Heart left ventricle (tissue), 16 donors: ENCODE data around the gene RAB11A. TPM values are rescaled to one million over a fixed set of nuclear protein-coding genes. Genes with fewer than 3 reads are reported as not detected.

Experiments
- ATAC-seq, 4 donors: fragments of 200-7000 bp; cut with Tn5 transposase; one replicate each; pipeline ENCODE4 v1.9.1; 2020 to 2022; ENCODE audit warnings: moderate library complexity in 4 of 4, mild to moderate bottlenecking in 3 of 4, moderate number of reproducible peaks in 1 of 4
- DNase-seq, 5 donors: peaks; one replicate each; pipeline ENCODE4 v3.0.0-alpha.2; 2020
- H3K27ac ChIP-seq, 12 donors: fragments of 200-600 bp; sonication (generic) in 4 of 12; one replicate each; pipeline versions ENCODE4 v1.5.0 to v1.8.0; 2016 to 2022; ENCODE audit warnings: mild to moderate bottlenecking in 2 of 12
- H3K27me3 ChIP-seq, 9 donors: fragments of 200-600 bp; sonication (generic) in 2 of 9; one replicate each; pipeline versions ENCODE4 v1.5.1 to v1.8.0; 2016 to 2022; ENCODE audit warnings: mild to moderate bottlenecking in 3 of 9
- H3K36me3 ChIP-seq, 9 donors: fragments of 200-600 bp; sonication (generic) in 2 of 9; one replicate each; pipeline versions ENCODE4 v1.5.0 to v1.8.0; 2018 to 2022; ENCODE audit warnings: mild to moderate bottlenecking in 2 of 9
- H3K4me1 ChIP-seq, 12 donors: fragments of 200-600 bp; sonication (generic) in 4 of 12; one replicate each; pipeline versions ENCODE4 v1.5.0 to v1.8.0; 2016 to 2022; ENCODE audit warnings: mild to moderate bottlenecking in 3 of 12
- H3K4me3 ChIP-seq, 12 donors: fragments of 200-600 bp; sonication (generic) in 4 of 12; one replicate each; pipeline versions ENCODE4 v1.5.0 to v1.8.0; 2017 to 2022; ENCODE audit warnings: mild to moderate bottlenecking in 9 of 12, moderate library complexity in 4 of 12
- H3K9me3 ChIP-seq, 12 donors: fragments of 200-600 bp; sonication (generic) in 4 of 12; one replicate each; pipeline versions ENCODE4 v1.5.0 to v1.8.0; 2016 to 2022; ENCODE audit warnings: mild to moderate bottlenecking in 1 of 12
- POLR2A ChIP-seq, 2 donors: fragments of 450-650 bp; IDR thresholded peaks; one replicate each; pipeline ENCODE4 v1.6.1; 2017; ENCODE audit warnings: antibody characterized with exemption in 2 of 2, mild to moderate bottlenecking in 2 of 2, moderate library complexity in 2 of 2
- WGBS, 4 donors: extraction: QIAGEN DNeasy Blood & Tissue Kit in 2 of 4; methylation state at CpG; one replicate each; pipeline versions ENCODE4 v1.1.5 to v1.1.7; 2013 to 2018; 5-methylcytosine and 5-hydroxymethylcytosine counted together
- intact Hi-C, 10 donors: fragments of 100-400 bp; cut with DNase I; formaldehyde crosslinking; loops; one replicate each; pipeline versions ENCODE4 v1.11.1 to v1.14.2; 2022
- polyA plus RNA-seq, 2 donors: library from polyadenylated mRNA; stranded (reverse); fragments of 200-250 nt; gene quantifications; one replicate each; pipeline ENCODE4 v1.2.3, GENCODE V29; 2013
- total RNA-seq, 9 donors: library from RNA; depleted of rRNA in 2 of 9; stranded (reverse); fragments of >200 nt in 2 of 9; fragmentation: NEBNext Ultra II Directional in 3 of 9; extraction: Animal tissue kit (Norgen Biotek cat#: 25700) in 3 of 9; gene quantifications; one replicate each; pipeline versions ENCODE4 v1.1.0 to v1.2.4, GENCODE V29; 2016 to 2023
- TF ChIP-seq, protein P1 (sequence below), 12 donors: fragments of 200-600 bp; sonication (generic) in 4 of 12; IDR thresholded peaks; one replicate each; pipeline versions ENCODE4 v1.5.0 to v1.8.0; 2018 to 2022; ENCODE audit warnings: antibody characterized with exemption in 12 of 12, mild to moderate bottlenecking in 5 of 12
- donor health status: ischemic (EF 13 %, LVEDD 7.1; RV severe dilation, severe dysfunction).
- donor health status: healthy with polysubstance abuse.
- donor health status: DM: no; HTN: yes; CAD: no.
- donor health status: DM: no; HTN: no; CAD: no.
- donor health status: ischemic (EF 25% LVEDD 6.9; RV normal size, moderate dysfunction).
- donor health status: ischemic (EF 25% LVEDD 5.7; RV mildly dilated, moderate dysfunction).
- donor health status: healthy.
- donor health status: DM: yes; HTN: yes; CAD: no.
- donor health status: ischemic (EF 35%, LVEDD 5.7; RV mildly dilated, moderate dysfunction).
- donor health status: nonischemic (EF 11% LVEDD 7.7; RV severe dilation, severe dysfunction).
- donor health status: DM: yes; HTN: yes; CAD: no.
- donor health status: PGD.
- donor health status: ischemic (EF 29% LVEDD 5.4; RV normal size, mild dysfunction).
- donor health status: nonischemic (EF 23%, LVEDD 6.1; RV moderate dilation, normal function).

The RAB11A gene
- total and polyA plus RNA-seq, 11 donors = 50.3 to 307 (median 162) TPM

- Histone ChIP-seq H3K36me3 (no peaks in the 10 kb centered on the region), H3K27ac (peak overlapping the region in 1 of 12 donors; percentile 53), H3K4me1 (peaks cover 10 to 52% (median 17%) of the 10 kb centered on the region in 12 donors), H3K27me3 (no peaks in the 10 kb centered on the region), H3K4me3 (no peak overlapping the region), H3K9me3 (no peaks in the 10 kb centered on the region)
- DNase-seq (no peak), ATAC-seq (no peak)
- no peak for TF ChIP-seq POLR2A (IDR thresholded peaks at IDR 0.05)
- TF ChIP-seq, protein P1, sequence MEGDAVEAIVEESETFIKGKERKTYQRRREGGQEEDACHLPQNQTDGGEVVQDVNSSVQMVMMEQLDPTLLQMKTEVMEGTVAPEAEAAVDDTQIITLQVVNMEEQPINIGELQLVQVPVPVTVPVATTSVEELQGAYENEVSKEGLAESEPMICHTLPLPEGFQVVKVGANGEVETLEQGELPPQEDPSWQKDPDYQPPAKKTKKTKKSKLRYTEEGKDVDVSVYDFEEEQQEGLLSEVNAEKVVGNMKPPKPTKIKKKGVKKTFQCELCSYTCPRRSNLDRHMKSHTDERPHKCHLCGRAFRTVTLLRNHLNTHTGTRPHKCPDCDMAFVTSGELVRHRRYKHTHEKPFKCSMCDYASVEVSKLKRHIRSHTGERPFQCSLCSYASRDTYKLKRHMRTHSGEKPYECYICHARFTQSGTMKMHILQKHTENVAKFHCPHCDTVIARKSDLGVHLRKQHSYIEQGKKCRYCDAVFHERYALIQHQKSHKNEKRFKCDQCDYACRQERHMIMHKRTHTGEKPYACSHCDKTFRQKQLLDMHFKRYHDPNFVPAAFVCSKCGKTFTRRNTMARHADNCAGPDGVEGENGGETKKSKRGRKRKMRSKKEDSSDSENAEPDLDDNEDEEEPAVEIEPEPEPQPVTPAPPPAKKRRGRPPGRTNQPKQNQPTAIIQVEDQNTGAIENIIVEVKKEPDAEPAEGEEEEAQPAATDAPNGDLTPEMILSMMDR (IDR thresholded peaks at IDR 0.05) = no peak
- intact Hi-C loops = loop anchor here in 4 of 10 donors (10.0 kb wide), 2 partner anchors 54 to 194 kb away; no protein-coding TSS in a partner anchor
- 89 to 95% (median 93%) methylated on average over 2 of the region's 2 CpGs for WGBS, 4 donors
Measured at GRCh38 chr15:65828585-65828984, 40.7 kb upstream of the RAB11A start.

- Histone ChIP-seq H3K27ac (peak overlapping the region in 1 of 12 donors; percentile 53), H3K36me3 (no peaks in the 10 kb centered on the region), H3K9me3 (no peaks in the 10 kb centered on the region), H3K4me1 (peaks cover 12 to 53% (median 24%) of the 10 kb centered on the region in 12 donors), H3K4me3 (no peak overlapping the region), H3K27me3 (no peaks in the 10 kb centered on the region)
- 71 to 74% (median 73%) methylated on average over 7 of the region's 7 CpGs for WGBS, 4 donors
- TF ChIP-seq, protein P1 (IDR thresholded peaks at IDR 0.05) = peak; percentile 13 to 38 (median 26)
- no peak for TF ChIP-seq POLR2A (IDR thresholded peaks at IDR 0.05)
- intact Hi-C loops = loop anchor here in 4 of 10 donors (10.0 kb wide), 2 partner anchors 54 to 194 kb away; no protein-coding TSS in a partner anchor
- ATAC-seq (no peak), DNase-seq (no peak)
Measured at GRCh38 chr15:65829130-65829764, 40.0 kb upstream of the RAB11A start.

DNA sequence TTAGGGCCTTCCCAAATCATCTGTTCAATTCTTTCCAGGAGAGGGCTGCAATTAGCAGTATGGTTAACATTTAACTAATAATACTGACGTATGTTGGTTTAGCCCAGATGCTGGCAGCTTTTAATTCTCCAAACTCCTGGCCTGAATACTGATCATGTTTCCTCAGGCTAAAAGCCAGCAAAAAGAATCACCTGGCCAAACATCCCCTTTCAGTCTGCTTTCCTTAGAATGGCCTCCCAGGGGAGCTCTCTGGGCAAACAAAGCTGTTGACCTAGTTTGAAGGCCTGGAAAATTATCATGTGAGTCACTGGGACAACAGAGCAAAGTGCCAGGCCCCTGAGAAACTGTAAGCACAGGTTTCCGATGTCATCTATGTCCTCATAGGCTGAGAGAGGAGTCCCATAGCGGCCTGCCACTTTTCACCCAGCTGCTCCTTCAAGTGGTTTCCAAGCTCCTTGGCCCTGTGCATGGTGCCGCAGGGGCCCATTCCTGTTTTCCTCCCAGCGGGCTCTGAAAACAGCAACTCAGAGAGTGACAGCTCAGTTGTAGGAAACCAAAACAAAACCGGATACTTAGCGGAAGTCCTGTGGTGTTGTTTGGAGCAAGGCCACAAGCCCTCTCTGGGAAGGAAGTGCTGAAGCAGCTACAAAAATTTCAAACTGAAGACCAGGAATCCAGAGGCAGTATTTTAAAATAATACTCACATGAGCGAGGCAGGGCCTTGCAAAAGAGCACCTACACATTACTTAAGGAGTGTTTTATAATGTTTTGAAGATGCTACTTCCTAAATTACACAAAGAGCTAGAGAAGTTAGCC lies 36.5 kb upstream of the RAB11A start:
- DNase-seq = peak; percentile 81 to 92 (median 89)
- TF ChIP-seq, protein P1 (IDR thresholded peaks at IDR 0.05) = peak in 2 of 12 donors; percentile 27 to 28
- TF ChIP-seq POLR2A (IDR thresholded peaks at IDR 0.05) = no peak
- intact Hi-C loops = loop anchor here in 7 of 10 donors (1.0 to 5.0 kb wide), 6 partner anchors 35 to 40 kb away; partner anchors contain the start of genes RAB11A (in 5 of the 7) and DENND4A (in 4 of the 7)
- H3K27me3 ChIP-seq = no peaks in the 10 kb centered on the region
- peak; percentile 90 to 97 (median 95) for ATAC-seq
- peak overlapping the region; percentile 72 to 92 (median 85) for H3K27ac ChIP-seq
- peaks cover 12 to 70% (median 27%) of the 10 kb centered on the region in 12 donors for H3K4me1 ChIP-seq
- H3K4me3 ChIP-seq = peak overlapping the region in 9 of 12 donors; percentile 9 to 50 (median 33)
- H3K9me3 ChIP-seq = no peaks in the 10 kb centered on the region
- 7 to 13% (median 11%) methylated on average over 8 of the region's 8 CpGs for WGBS, 4 donors
- no peaks in the 10 kb centered on the region for H3K36me3 ChIP-seq
